NK-92 (cell line): ENCODE results near the gene SDF4.

Experiments
- DNase-seq: peaks from one replicate; lab custom pipeline; 2025; ENCODE audit not compliant: unreplicated experiment; lab: John Stamatoyannopoulos, UW

SDF4 gene

DNA sequence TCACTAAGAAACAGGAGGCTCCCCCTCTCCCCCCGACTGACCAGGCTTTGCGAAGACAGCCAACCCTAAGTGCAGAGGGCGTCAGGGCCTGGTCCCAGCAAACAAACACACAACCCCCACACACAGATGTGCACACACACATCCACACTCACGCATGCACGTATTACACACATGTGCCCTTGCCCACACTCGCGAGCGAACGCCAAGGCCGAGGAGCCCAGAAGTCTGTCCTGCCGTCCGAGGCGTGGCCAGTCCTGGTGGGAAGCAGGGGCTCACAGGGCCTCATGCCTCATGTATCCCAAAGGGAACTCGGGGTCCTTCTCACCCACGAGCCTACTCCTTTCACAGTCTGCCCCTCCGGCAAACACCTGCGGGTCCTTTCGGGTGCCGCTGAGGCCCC is 2.0 kb downstream of the SDF4 start:
- no peak for DNase-seq

DNA sequence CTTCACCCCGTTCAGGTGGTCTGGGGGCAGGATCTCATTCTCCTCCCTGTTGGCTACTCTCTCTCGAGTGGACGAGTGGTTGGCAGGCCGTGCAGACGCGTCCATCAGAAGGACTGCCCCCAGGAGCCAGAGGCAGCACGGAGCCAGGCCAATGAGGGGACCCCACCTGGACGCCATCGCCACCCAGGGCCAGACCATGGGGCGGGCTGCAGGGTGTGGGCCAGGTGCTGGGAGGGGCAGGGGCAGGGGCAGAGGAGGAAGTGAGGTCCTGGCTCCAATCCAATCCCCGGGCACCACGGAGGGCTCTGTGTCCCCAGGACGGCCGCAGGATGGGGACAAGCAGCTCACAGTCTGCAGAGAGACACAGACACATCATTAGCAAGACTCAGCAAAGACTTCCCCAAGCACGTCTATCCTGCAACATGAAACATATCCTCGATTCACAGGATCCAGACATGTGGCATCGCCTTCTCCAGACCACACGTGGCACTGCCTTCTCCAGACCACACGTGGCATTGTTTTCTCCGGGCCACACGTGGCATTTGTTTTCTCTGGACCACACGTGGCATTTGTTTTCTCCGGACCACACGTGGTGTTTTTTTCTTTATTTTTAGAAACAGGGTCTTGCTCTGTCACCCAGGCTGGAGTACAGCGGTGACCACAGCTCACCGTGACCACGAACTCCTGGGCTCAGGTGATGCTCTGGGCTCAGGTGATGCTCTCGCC is 3.0 kb downstream of the SDF4 start:
- DNase-seq: no peak

DNA sequence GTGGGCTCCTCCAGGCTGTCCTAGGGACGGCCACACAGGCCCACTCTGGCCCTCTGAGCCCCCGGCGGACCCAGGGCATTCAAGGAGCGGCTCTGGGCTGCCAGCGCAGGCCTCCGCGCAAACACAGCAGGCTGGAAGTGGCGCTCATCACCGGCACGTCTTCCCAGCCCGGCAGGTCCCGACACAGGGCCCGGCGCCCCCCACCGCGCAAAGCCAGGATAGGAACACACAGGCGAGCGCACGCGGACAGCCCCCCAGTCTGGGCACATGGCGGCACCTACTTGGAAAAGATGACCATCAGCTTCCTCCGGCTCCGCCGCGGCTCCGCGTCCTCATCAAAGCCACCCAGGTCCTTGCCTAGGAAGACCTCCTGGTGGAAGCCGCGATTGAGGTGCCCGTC is 3.6 kb downstream of the SDF4 start:
- DNase-seq: no peak

DNA sequence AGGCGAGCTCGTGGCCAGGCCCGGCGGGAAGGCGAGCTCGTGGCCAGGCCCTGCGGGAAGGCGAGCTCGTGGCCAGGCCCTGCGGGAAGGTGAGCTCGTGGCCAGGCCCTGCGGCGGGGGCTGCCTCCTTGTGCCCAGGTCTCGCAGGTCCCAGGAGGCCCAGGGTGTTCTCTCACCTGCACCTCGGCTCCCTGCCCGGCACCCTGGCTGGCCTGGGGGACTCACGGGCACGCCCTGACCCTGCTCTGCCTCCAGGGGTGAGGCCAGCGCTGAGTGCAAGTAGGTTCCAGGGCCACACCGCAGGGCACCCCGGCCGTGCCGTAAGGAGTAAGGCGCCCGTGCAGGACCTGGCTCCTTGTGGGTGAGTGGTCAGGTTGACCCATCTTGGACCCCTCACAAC is 4.4 kb downstream of the SDF4 start:
- DNase-seq: no peak

- no peak for DNase-seq
These were observed 5.0 kb downstream of the SDF4 start for GRCh38 chr1:1226566-1227362.

DNA sequence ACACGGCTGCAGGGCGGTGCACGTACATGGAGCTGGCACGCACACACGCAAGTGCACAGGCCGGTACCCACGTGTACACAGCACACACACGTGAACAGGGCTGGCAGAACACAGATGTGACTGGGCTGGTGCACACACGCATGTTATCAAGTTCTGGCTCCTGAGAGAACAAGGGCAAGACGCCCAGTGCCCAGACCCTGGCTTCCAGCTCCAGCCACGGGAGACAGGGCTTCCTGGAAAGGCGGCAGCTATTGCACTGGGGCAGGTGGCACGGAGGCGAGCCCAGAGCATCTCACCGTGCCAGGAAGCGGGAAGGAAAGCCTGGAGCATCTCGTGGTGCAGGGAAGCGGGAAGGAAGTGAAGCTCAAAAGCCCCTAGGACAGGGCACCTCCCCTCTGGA is 5.9 kb downstream of the SDF4 start:
- DNase-seq: no peak

DNA sequence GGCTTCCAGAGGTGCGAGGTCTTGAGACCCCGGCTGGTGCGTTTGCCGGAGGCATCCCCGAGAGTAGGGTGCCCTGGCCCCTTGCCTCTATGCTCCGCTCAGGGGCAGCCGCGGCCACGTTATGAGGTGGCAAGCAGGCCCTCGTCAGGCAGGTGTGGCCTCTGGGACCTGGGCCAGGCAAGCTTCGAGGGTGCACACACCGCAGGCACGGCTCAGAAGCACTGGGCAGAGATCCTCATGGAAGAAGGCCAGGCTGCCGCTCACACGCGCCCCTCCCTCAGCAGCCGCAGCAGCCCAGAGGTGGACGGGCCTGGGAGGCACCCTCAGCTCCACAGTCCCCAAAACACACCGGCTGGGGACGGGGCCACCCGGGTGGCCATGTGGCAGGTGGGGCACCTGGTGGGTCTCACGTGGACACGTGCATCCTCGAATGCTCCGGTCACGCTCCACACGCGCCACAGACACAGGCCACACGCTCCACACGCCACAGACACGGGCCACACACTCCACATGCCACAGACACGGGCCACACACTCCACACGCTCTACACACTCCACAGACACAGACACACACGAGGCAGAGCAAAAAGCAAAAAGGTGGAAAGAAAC is 6.5 kb downstream of the SDF4 start:
- DNase-seq: no peak

- DNase-seq: no peak
These were observed 7.9 kb downstream of the SDF4 start for GRCh38 chr1:1223891-1224290.

GRCh38 chr1:1223321-1223720 is 8.5 kb downstream of the SDF4 start:
- DNase-seq: no peak

- DNase-seq: no peak
These were observed 9.1 kb downstream of the SDF4 start for GRCh38 chr1:1222575-1223225.

DNA sequence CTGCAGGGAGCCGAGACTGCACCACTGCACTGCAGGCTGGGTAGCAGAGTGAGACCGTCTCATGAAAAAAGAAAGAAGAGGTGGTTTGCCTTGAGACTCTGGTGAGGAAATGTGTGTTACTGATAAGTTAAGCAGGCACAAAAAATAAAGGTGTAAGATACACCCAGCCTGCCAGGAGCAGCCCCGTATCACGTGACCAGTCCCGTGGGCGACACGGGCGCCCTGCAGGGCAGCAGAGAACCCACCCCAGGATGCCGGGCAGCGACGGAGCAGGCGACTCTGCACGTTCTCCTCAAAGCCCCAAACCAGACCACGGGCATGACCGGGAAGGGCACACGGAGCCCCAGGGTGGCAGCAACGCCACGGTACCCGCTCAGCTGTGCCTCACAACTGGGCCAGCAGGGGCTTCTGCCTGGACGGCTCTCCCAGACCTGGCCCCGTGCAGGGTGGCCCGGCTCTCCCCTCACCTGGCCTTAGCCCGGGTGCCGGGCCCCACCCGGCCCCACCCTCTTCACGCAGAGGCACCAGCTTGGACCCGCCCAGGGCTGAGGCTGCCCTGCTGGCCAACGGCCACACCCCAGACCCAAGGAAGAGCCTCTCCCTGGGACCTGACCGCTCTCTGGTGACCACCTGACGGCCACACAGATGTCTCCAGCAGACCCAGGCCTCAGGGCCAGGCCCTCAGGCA is 9.8 kb downstream of the SDF4 start:
- DNase-seq: no peak

- no peak for DNase-seq
These were observed 11.6 kb downstream of the SDF4 start for GRCh38 chr1:1220197-1220596.

- DNase-seq: no peak
These were observed 12.5 kb downstream of the SDF4 start for GRCh38 chr1:1219341-1219740.

DNA sequence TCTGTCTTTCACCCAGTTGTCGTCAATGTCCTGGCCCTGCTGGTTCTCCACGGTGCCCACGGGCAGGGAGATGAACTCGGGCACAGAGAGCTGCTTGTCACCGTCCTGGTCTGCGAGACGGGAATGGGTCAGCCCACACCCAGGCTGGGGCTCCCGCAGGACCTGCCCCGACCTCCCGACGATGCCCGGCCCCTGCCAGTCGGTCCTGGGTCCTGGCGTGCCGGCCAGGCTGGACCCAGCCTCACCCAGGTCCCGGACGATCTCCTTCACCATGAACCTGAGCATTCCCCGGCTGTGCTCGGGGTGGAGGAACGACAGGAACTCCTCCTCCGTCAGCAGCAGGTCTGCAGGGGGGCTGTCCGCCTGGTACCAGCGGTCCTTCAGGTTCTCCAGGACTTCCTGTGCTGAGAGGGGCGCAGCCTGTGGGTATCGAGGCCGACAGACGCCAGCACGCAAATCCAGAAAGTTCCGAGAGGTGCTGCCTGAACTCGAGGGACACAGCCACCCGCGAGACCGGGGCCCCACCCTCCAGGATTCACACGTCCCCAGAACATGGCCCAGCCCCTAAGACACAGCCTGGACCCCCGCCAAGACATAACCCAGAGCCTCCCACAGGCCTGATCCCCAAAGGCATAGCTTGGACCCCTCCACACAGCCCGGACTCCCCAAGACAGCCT is 13.1 kb downstream of the SDF4 start:
- no peak for DNase-seq

GRCh38 chr1:1217621-1218523 is 13.9 kb downstream of the SDF4 start:
- DNase-seq: no peak

- no peak for DNase-seq
These were observed 14.8 kb downstream of the SDF4 start for GRCh38 chr1:1216770-1217620.

DNA sequence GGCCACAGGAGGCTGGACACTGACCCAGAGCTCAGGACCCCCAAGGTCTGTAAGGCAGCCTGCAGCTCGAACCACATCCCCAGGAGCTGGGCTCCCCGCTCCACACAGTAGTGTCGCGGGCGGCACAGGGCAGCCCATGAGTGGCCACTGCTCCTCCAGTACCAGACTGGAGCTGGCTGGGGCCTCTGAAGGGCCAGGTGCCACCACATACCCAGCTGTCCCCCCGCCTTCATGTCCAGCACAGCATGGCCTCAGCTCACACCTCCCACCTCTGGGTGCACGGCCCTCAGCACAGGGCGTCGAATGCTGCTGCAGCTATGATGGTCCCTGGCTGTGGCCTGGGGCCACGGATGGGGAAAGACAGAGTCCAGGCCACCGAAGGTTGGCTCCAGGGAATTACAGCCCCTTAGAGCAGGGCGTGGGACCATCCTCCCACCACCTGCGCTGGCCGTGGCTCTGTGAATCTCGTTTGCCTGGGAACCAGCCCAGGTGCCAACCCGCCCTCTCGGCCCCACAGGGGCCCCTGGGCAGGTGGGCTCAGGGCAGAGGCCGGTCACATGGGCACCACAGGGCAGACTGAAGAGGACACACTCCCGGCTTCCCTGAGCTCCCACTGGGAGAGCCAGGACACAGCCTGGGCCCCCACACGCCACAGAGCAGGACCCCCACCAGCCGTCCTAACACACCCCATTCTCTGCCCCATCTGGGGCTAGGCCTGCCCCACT is 15.8 kb downstream of the SDF4 start:
- DNase-seq: no peak

DNA sequence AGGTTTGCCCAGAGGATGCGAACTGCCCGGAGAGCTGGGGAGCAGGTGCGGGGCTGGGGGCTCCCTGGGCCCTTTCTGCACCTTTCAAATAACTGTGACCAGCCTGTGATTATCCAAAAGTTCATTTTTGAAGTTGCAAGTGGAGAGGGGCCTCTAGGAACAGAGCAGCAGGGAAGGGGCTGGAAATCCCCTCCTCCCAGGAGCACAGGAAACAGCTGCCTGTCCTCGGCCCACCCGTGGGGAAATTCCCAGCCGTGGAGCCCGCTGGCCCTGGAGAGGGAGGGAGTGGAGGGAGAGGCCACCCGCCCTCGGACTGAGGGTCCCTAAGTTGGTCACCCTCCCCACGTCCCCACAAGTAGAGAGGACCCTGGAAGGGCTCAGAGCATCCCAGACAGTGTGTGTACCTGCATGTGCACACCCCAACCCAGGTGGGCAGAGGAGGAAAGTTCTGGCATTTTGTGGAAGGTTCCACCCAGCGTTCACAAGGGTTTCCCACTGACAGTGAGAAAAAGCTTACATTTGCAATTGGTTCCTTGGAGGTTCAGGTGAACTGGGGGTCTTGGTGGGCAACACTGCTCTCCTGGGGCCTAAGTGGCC is 16.6 kb downstream of the SDF4 start:
- DNase-seq: no peak
